ENCODE measurements around the gene PRDM12.

PRDM12 gene

GRCh38 chr9:130664251-130665028, at the start of gene PRDM12:
TSS of gene PRDM12 (plus strand) at chr9:130664594. CDS start at chr9:130664654, 60 bp downstream.
- H3K9me2 ChIP-seq (replicated peaks; ENCODE audit: control insufficient read depth, low read length), result no peaks in the 10 kb centered on the region
- H3K27ac ChIP-seq (ENCODE audit: low read depth, low read length), result no peak within 1 kb of the TSS
- H3K4me3 ChIP-seq (ENCODE audit: low read length), result no peak within 1 kb of the TSS
- no peak within 1 kb of the TSS for H3K4me2 ChIP-seq (ENCODE audit: low read length)
- no peaks in the 10 kb centered on the region for H3F3A ChIP-seq (ENCODE audit: control insufficient read depth, insufficient read depth)
- H3K4me1 ChIP-seq (ENCODE audit: control insufficient read depth, low read length), result no peaks in the 10 kb centered on the region
- no peaks in the 10 kb centered on the region for H3K9me3 ChIP-seq (ENCODE audit: control insufficient read depth, insufficient read depth, low read length)
- H3K36me3 ChIP-seq (ENCODE audit: control insufficient read depth, low read length), result no peaks in the 10 kb centered on the region
- H4K20me1 ChIP-seq (ENCODE audit: control insufficient read depth, insufficient read depth, low read depth, low read length), result no peaks in the 10 kb centered on the region
- TF ChIP-seq CTCF (IDR thresholded peaks at IDR 0.05; ENCODE audit: low read depth, low read length, poor library complexity, severe bottlenecking) (no peak), EZH2phosphoT487 (IDR thresholded peaks at IDR 0.05; ENCODE audit: borderline replicate concordance, low read length) (no peak)
- no peaks in the 10 kb centered on the region for H3K79me2 ChIP-seq (ENCODE audit: control insufficient read depth, low read length)
- H3K27me3 ChIP-seq (ENCODE audit: control insufficient read depth, low read length), result peaks cover 27% of the 10 kb centered on the region

GRCh38 chr9:130616451-130616850, 47.9 kb upstream of the PRDM12 start:
- H3K27ac ChIP-seq (ENCODE audit: low read depth, low read length), result no peak overlapping the region
- H3K27me3 ChIP-seq (ENCODE audit: control insufficient read depth, low read length), result no peaks in the 10 kb centered on the region
- no peaks in the 10 kb centered on the region for H3K9me2 ChIP-seq (replicated peaks; ENCODE audit: control insufficient read depth, low read length)
- peaks cover 86% of the 10 kb centered on the region for H3K36me3 ChIP-seq (ENCODE audit: control insufficient read depth, low read length)
- no peaks in the 10 kb centered on the region for H3F3A ChIP-seq (ENCODE audit: control insufficient read depth, insufficient read depth)
- H4K20me1 ChIP-seq (ENCODE audit: control insufficient read depth, insufficient read depth, low read depth, low read length), result no peaks in the 10 kb centered on the region
- TF ChIP-seq CTCF (IDR thresholded peaks at IDR 0.05; ENCODE audit: low read depth, low read length, poor library complexity, severe bottlenecking), result no peak
- TF ChIP-seq EZH2phosphoT487 (IDR thresholded peaks at IDR 0.05; ENCODE audit: borderline replicate concordance, low read length), result no peak
- no peaks in the 10 kb centered on the region for H3K9me3 ChIP-seq (ENCODE audit: control insufficient read depth, insufficient read depth, low read length)
- no peak overlapping the region for H3K4me3 ChIP-seq (ENCODE audit: low read length)
- no peaks in the 10 kb centered on the region for H3K4me1 ChIP-seq (ENCODE audit: control insufficient read depth, low read length)
- no peaks in the 10 kb centered on the region for H3K79me2 ChIP-seq (ENCODE audit: control insufficient read depth, low read length)
- H3K4me2 ChIP-seq (ENCODE audit: low read length), result no peak overlapping the region

- Histone ChIP-seq H3K9me2 (replicated peaks; ENCODE audit: control insufficient read depth, low read length) (no peaks in the 10 kb centered on the region), H3K4me2 (ENCODE audit: low read length) (no peak overlapping the region), H3K4me3 (ENCODE audit: low read length) (no peak overlapping the region), H3K27me3 (ENCODE audit: control insufficient read depth, low read length) (no peaks in the 10 kb centered on the region), H4K20me1 (ENCODE audit: control insufficient read depth, insufficient read depth, low read depth, low read length) (no peaks in the 10 kb centered on the region), H3F3A (ENCODE audit: control insufficient read depth, insufficient read depth) (no peaks in the 10 kb centered on the region), H3K9me3 (ENCODE audit: control insufficient read depth, insufficient read depth, low read length) (no peaks in the 10 kb centered on the region), H3K36me3 (ENCODE audit: control insufficient read depth, low read length) (peaks cover 66% of the 10 kb centered on the region), H3K79me2 (ENCODE audit: control insufficient read depth, low read length) (no peaks in the 10 kb centered on the region), H3K27ac (ENCODE audit: low read depth, low read length) (no peak overlapping the region), H3K4me1 (ENCODE audit: control insufficient read depth, low read length) (no peaks in the 10 kb centered on the region)
- no peak for TF ChIP-seq EZH2phosphoT487 (IDR thresholded peaks at IDR 0.05; ENCODE audit: borderline replicate concordance, low read length)
- TF ChIP-seq CTCF (IDR thresholded peaks at IDR 0.05; ENCODE audit: low read depth, low read length, poor library complexity, severe bottlenecking), result no peak
Measured at GRCh38 chr9:130623466-130623865, 40.9 kb upstream of the PRDM12 start.

Data from DOHH2 (cell line).